Mesendoderm (in vitro differentiated cells): ENCODE data around the gene MACROD1.
A peak's percentile ranks its signal among the peaks of the same experiment; 100 is the strongest.

Experiments used
- DNase-seq: peaks from one replicate; pipeline ENCODE4 v3.0.0; 2013
- H2AK5ac ChIP-seq: 2 replicates; pipeline ENCODE4 v1.6.1; 2013; ENCODE audit warnings: low read length, inconsistent platforms
- H2BK120ac ChIP-seq: 2 replicates; pipeline ENCODE4 v1.6.1; 2013; ENCODE audit warnings: low read depth, mild to moderate bottlenecking, low read length, moderate library complexity, mixed read lengths
- H2BK15ac ChIP-seq: replicated peaks from 2 replicates; pipeline ENCODE4 v1.6.1; 2013; ENCODE audit warnings: low read depth, mild to moderate bottlenecking, moderate library complexity
- H2BK5ac ChIP-seq: 2 replicates; pipeline ENCODE4 v1.6.1; 2013; ENCODE audit warnings: low read length, inconsistent platforms
- H3K18ac ChIP-seq: 2 replicates; pipeline ENCODE4 v1.6.1; 2013; ENCODE audit warnings: mild to moderate bottlenecking, low read length, mixed read lengths
- H3K23ac ChIP-seq: one replicate; pipeline ENCODE4 v1.6.1; 2013; ENCODE audit warnings: low read length
- H3K27ac ChIP-seq: 2 replicates; pipeline ENCODE4 v1.5.1; 2013; ENCODE audit warnings: low read depth, mild to moderate bottlenecking, inconsistent platforms, low read length, moderate library complexity
- H3K27me3 ChIP-seq: 2 replicates; pipeline ENCODE4 v1.6.1; 2013; ENCODE audit warnings: low read length, control low read depth, mild to moderate bottlenecking, inconsistent platforms; ENCODE audit not compliant: insufficient read depth, poor library complexity
- H3K36me3 ChIP-seq: 2 replicates; pipeline ENCODE4 v1.6.1; 2013; ENCODE audit warnings: low read length, inconsistent platforms; ENCODE audit not compliant: control insufficient read depth, insufficient read depth
- H3K4ac ChIP-seq: one replicate; pipeline ENCODE4 v1.6.1; 2013; ENCODE audit warnings: low read depth, mild to moderate bottlenecking, low read length, moderate library complexity
- H3K4me1 ChIP-seq: 2 replicates; pipeline ENCODE4 v1.6.1; 2013; ENCODE audit warnings: low read depth, low read length, inconsistent platforms; ENCODE audit not compliant: control insufficient read depth
- H3K4me2 ChIP-seq: 2 replicates; pipeline ENCODE4 v1.6.1; 2013; ENCODE audit warnings: low read length
- H3K4me3 ChIP-seq: 2 replicates; pipeline ENCODE4 v1.5.1; 2013; ENCODE audit warnings: mild to moderate bottlenecking, low read length
- H3K56ac ChIP-seq: one replicate; pipeline ENCODE4 v1.6.1; 2013; ENCODE audit warnings: low read length
- H3K79me1 ChIP-seq: 2 replicates; pipeline ENCODE4 v1.6.1; 2013; ENCODE audit warnings: low read length, inconsistent platforms
- H3K79me2 ChIP-seq: 2 replicates; pipeline ENCODE4 v1.6.1; 2013; ENCODE audit warnings: mild to moderate bottlenecking, low read length; ENCODE audit not compliant: control insufficient read depth, insufficient read depth
- H3K9ac ChIP-seq: 2 replicates; pipeline ENCODE4 v1.6.1; 2013; ENCODE audit warnings: low read length, inconsistent platforms
- H4K5ac ChIP-seq: one replicate; pipeline ENCODE4 v1.6.1; 2013; ENCODE audit warnings: low read length
- H4K8ac ChIP-seq: one replicate; pipeline ENCODE4 v1.6.1; 2013; ENCODE audit warnings: low read depth, mild to moderate bottlenecking, control low read depth, low read length, moderate library complexity
- WGBS: extraction: QIAGEN DNeasy Blood & Tissue Kit; methylation state at CpG from one replicate; pipeline ENCODE4 v1.1.7; 2013; ENCODE audit warnings: low lambda C conversion rate, missing lambda C conversion rate; ENCODE audit not compliant: insufficient coverage; ENCODE audit errors: extremely low coverage; 5-methylcytosine and 5-hydroxymethylcytosine counted together

MACROD1 gene

GRCh38 chr11:64052938-64053622, 112.8 kb downstream of the MACROD1 start:
- Histone ChIP-seq H3K79me1 (no peaks in the 10 kb centered on the region), H3K56ac (peak overlapping the region; percentile 72), H2BK5ac (no peak overlapping the region), H3K4ac (no peak overlapping the region), H2BK15ac (no peak overlapping the region), H4K5ac (no peak overlapping the region), H2AK5ac (no peak overlapping the region), H3K18ac (no peak overlapping the region), H4K8ac (no peak overlapping the region), H2BK120ac (no peak overlapping the region), H3K27ac (no peak overlapping the region), H3K4me1 (peaks cover 7% of the 10 kb centered on the region), H3K4me3 (no peak overlapping the region), H3K27me3 (no peaks in the 10 kb centered on the region), H3K4me2 (no peak overlapping the region), H3K36me3 (no peaks in the 10 kb centered on the region), H3K23ac (peak overlapping the region; percentile 76), H3K9ac (no peak overlapping the region), H3K79me2 (no peaks in the 10 kb centered on the region)
- DNase-seq = no peak
- WGBS = no CpG with 5 or more reads among the region's 11 CpGs

- Histone ChIP-seq H3K36me3 (no peaks in the 10 kb centered on the region), H2AK5ac (no peak overlapping the region), H3K4me1 (peaks cover 7% of the 10 kb centered on the region), H2BK120ac (no peak overlapping the region), H3K79me2 (no peaks in the 10 kb centered on the region), H3K4ac (no peak overlapping the region), H3K79me1 (no peaks in the 10 kb centered on the region), H3K56ac (no peak overlapping the region), H3K4me2 (no peak overlapping the region), H3K18ac (no peak overlapping the region), H3K23ac (no peak overlapping the region), H3K9ac (no peak overlapping the region), H3K4me3 (no peak overlapping the region), H4K8ac (no peak overlapping the region), H2BK5ac (no peak overlapping the region), H2BK15ac (no peak overlapping the region), H3K27me3 (no peaks in the 10 kb centered on the region), H3K27ac (no peak overlapping the region), H4K5ac (no peak overlapping the region)
- no CpG with 5 or more reads among the region's 2 CpGs for WGBS
- no peak for DNase-seq
These were observed 113.5 kb downstream of the MACROD1 start for GRCh38 chr11:64052436-64052835.

GRCh38 chr11:64051297-64051696, 114.6 kb downstream of the MACROD1 start:
- Histone ChIP-seq H3K36me3 (no peaks in the 10 kb centered on the region), H3K9ac (no peak overlapping the region), H3K4me2 (no peak overlapping the region), H2AK5ac (no peak overlapping the region), H3K79me2 (no peaks in the 10 kb centered on the region), H3K23ac (no peak overlapping the region), H3K79me1 (no peaks in the 10 kb centered on the region), H3K4me1 (peaks cover 7% of the 10 kb centered on the region), H3K18ac (no peak overlapping the region), H4K5ac (no peak overlapping the region), H3K56ac (no peak overlapping the region), H3K4me3 (no peak overlapping the region), H3K4ac (no peak overlapping the region), H3K27ac (no peak overlapping the region), H2BK120ac (no peak overlapping the region), H3K27me3 (no peaks in the 10 kb centered on the region), H4K8ac (no peak overlapping the region), H2BK5ac (no peak overlapping the region), H2BK15ac (no peak overlapping the region)
- no CpG with 5 or more reads among the region's 19 CpGs for WGBS
- DNase-seq = no peak

- Histone ChIP-seq H3K23ac (no peak overlapping the region), H3K4me3 (no peak overlapping the region), H4K8ac (no peak overlapping the region), H3K18ac (no peak overlapping the region), H3K36me3 (no peaks in the 10 kb centered on the region), H2BK15ac (no peak overlapping the region), H3K4me2 (no peak overlapping the region), H2BK120ac (no peak overlapping the region), H3K27me3 (no peaks in the 10 kb centered on the region), H4K5ac (no peak overlapping the region), H3K79me1 (no peaks in the 10 kb centered on the region), H2BK5ac (no peak overlapping the region), H3K9ac (no peak overlapping the region), H3K27ac (no peak overlapping the region), H3K4ac (no peak overlapping the region), H2AK5ac (no peak overlapping the region), H3K56ac (no peak overlapping the region), H3K79me2 (no peaks in the 10 kb centered on the region), H3K4me1 (peaks cover 7% of the 10 kb centered on the region)
- no peak for DNase-seq
- no CpG with 5 or more reads among the region's 8 CpGs for WGBS
These were observed 116.4 kb downstream of the MACROD1 start for GRCh38 chr11:64049509-64049908.

GRCh38 chr11:64048042-64048854, 117.7 kb downstream of the MACROD1 start:
- no peaks in the 10 kb centered on the region for H3K79me2 ChIP-seq
- no peaks in the 10 kb centered on the region for H3K27me3 ChIP-seq
- H3K18ac ChIP-seq = no peak overlapping the region
- no peaks in the 10 kb centered on the region for H3K36me3 ChIP-seq
- no peak overlapping the region for H4K5ac ChIP-seq
- no CpG with 5 or more reads among the region's 19 CpGs for WGBS
- H3K4me2 ChIP-seq = no peak overlapping the region
- H3K56ac ChIP-seq = no peak overlapping the region
- H3K79me1 ChIP-seq = no peaks in the 10 kb centered on the region
- no peak overlapping the region for H4K8ac ChIP-seq
- no peak overlapping the region for H2BK120ac ChIP-seq
- no peak overlapping the region for H2BK15ac ChIP-seq
- no peak overlapping the region for H3K4me3 ChIP-seq
- peaks cover under 1% of the 10 kb centered on the region for H3K4me1 ChIP-seq
- no peak overlapping the region for H2AK5ac ChIP-seq
- H2BK5ac ChIP-seq = no peak overlapping the region
- no peak overlapping the region for H3K27ac ChIP-seq
- H3K23ac ChIP-seq = no peak overlapping the region
- no peak for DNase-seq
- H3K9ac ChIP-seq = no peak overlapping the region
- H3K4ac ChIP-seq = no peak overlapping the region
